Measurements from ENCODE around the gene SYNE2.

SYNE2 gene

DNA sequence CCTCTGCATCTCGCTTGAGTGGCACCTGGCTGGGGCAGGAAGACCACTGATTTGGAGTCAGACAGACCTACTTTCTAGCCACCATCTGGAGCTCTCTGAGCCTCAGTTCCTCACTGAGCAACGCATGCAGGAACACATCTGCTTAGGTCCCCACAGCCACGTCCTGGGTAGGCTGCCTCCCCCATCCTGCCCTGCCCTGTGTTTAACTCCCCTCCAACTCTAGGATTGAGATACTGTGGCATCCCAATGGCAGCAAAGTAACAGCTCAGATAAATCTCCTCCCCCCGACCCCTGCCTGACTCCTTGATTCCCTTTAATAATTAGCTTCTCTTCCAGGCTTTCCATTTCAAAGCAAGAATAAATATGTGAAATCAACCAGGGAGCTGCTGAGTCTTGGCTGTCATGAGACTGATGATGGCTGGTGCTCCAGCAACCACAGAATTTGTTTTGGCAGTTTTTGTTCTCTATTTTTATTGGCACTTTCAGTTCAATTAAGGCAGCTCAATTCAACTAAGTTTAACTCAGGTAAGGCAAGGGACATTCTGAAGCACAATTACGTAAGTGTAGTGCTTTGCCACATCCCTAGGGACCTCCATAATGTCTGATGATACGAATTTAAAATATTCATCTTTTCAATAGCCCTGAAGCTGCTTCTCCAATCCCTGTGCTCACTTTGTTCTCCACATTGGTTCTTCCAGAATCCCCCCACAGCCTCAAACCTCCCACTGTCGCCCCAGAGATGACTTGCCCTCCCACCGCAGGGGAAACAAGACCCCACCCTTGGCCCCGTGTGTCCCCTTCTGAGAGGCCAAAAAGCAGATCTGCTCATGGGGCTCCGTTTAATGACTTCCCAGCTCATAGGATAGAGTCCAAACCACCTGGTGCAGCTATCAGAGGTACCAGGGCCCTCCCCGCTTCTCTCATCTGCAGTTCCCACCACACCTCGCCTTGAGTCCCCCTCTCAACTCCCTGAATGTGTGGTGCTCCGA is 383.1 kb downstream of the SYNE2 start:
- TF ChIP-seq, protein P1, sequence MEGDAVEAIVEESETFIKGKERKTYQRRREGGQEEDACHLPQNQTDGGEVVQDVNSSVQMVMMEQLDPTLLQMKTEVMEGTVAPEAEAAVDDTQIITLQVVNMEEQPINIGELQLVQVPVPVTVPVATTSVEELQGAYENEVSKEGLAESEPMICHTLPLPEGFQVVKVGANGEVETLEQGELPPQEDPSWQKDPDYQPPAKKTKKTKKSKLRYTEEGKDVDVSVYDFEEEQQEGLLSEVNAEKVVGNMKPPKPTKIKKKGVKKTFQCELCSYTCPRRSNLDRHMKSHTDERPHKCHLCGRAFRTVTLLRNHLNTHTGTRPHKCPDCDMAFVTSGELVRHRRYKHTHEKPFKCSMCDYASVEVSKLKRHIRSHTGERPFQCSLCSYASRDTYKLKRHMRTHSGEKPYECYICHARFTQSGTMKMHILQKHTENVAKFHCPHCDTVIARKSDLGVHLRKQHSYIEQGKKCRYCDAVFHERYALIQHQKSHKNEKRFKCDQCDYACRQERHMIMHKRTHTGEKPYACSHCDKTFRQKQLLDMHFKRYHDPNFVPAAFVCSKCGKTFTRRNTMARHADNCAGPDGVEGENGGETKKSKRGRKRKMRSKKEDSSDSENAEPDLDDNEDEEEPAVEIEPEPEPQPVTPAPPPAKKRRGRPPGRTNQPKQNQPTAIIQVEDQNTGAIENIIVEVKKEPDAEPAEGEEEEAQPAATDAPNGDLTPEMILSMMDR (conservative IDR thresholded peaks at IDR 0.05): no peak
- H3K27ac ChIP-seq: no peak overlapping the region

DNA sequence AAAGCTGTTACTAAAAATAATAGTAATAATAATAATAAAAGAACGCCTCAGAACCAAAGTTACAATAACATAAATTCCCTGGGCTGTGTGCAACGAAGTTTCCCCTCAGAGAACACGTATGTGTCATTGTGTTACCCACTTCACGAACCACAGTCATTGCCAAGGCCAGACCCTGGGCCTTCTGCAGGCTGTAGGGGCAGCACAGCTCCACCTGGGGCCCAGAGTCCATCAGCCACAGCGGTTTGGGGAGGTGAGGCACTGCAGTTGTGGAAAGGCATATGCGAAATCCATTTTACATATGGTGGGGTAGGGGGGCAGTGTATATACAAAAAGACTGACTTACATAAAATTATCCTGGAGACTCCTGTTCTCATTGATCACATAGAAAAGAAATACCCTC is 385.2 kb downstream of the SYNE2 start:
- TF ChIP-seq, protein P1 (conservative IDR thresholded peaks at IDR 0.05): no peak
- H3K27ac ChIP-seq: no peak overlapping the region

DNA sequence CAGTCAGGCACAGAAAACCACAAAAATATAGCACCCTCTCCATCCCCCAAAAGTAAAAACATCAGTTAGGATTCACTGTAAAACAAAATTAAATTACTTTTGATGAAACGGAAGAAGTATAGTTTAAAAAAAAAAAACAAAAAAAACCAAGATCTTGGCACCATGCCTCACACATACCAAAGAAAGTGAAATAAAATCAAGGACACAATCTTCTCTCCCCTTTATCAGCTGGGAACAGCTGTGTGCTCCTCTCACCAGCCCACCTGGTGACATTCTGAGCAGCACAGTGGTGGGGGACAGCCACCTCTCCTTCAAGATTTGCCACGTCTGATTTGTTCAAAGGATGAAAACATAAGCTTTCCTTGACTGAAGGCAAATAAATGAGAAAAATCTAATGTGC is 385.8 kb downstream of the SYNE2 start:
- TF ChIP-seq, protein P1 (conservative IDR thresholded peaks at IDR 0.05): no peak
- H3K27ac ChIP-seq: no peak overlapping the region

DNA sequence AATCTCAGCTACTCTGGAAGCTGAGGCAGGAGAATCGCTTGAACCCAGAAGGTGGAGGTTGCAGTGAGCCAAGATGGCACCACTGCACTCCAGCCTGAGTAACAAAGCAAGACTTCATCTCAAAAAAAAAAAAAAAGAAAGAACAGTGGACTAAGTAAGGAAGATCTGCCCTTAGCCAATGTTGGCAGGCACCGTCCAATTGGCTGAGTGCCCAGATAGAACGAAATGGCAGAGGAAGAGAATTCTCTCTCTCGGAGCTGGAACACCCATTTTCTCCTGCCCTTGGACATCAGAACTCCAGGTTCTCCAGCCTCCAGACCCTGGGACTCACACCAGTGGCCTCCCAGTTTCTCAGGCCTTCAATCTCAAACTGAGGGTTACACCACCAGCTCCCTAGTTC is 391.5 kb downstream of the SYNE2 start:
- H3K27ac ChIP-seq: no peak overlapping the region
- TF ChIP-seq, protein P1 (conservative IDR thresholded peaks at IDR 0.05): no peak

DNA sequence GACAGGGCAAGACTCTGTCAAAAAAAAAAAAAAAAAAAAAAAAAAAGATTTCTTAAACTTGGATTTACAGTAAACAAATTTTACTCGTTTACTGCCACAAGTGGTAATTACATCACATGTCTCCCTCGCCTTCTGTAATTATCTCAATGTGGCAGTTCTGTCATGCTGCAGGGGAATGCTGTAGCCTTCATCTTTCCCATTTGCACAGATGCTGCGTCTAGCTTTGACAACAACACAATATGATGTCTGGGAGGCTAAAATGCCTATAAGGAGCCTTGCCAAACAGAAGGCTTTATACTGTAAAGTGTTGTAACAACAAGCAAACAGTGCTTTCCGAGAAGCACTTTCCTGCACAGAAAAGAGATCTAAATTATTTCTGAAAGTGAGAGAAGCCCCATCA is 392.7 kb downstream of the SYNE2 start:
- TF ChIP-seq, protein P1 (conservative IDR thresholded peaks at IDR 0.05): no peak
- no peak overlapping the region for H3K27ac ChIP-seq

DNA sequence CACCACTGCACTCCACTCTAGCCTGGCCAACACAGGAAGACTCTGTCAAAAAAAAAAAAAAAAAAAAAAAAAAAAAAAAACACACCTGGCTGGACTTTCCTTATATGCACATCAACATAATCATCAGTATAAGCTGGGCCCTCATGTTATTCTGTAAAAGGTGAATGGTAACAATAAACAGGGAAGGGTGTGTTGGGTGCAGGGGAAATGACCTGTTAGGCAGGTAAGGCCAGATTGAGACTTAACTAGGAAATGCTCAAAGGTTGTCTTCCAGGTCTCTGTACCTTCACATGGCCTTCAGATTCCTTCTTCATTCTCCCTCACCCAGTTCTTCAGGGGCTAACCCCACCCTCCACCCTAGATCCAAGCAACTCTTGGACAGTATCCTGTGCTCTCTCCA is 393.9 kb downstream of the SYNE2 start:
- H3K27ac ChIP-seq: no peak overlapping the region
- TF ChIP-seq, protein P1 (conservative IDR thresholded peaks at IDR 0.05): no peak

DNA sequence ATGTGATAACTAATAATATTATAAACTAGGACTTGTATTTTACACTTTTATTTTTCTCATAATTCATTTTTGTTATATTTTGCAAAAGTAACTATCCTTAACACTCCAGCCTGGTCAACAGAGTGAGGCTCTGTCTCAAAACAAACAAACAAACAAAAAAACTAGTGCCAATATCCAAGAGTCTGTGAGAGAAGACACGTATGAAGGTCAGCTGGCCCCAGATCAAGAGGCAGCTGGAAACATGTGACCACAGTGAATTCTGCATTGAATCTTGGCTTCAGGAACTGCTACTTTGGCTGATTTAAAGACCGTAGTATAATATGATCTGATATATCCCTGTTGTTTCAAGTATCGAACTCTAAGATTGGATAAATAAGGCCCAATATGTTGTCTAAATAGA is 394.4 kb downstream of the SYNE2 start:
- TF ChIP-seq, protein P1 (conservative IDR thresholded peaks at IDR 0.05): no peak
- no peak overlapping the region for H3K27ac ChIP-seq
